Measurements from ENCODE around the gene ABCA5.

DNA sequence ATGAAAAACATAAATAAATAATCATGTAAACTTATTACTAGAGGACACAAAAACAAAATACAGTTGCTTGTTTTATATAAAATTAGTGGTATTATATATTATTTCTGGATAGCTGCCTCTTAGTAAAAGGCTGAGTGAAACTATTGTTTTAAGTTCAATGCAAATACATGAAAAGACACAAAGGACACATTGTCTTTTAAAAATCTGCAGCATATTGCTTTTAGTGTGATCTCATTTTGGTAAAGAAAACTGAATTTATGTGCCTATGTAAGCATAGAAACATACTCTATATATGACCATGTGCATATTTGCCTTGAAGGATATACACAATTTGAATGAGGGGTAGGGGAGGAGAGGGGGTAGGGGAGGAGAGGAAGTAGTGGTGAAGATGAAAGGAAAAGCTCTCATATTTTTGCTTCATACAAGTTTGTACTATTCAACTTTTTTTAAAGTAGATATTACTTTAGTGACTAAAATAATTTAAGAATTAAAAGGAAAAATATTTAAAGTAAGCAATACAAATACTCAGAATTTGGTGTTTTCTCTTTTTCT is 104.2 kb downstream of the ABCA5 start:
- TF ChIP-seq POLR2A (IDR thresholded peaks at IDR 0.05; ENCODE audit: low read depth, low read length) = no peak
- TF ChIP-seq, protein P1, sequence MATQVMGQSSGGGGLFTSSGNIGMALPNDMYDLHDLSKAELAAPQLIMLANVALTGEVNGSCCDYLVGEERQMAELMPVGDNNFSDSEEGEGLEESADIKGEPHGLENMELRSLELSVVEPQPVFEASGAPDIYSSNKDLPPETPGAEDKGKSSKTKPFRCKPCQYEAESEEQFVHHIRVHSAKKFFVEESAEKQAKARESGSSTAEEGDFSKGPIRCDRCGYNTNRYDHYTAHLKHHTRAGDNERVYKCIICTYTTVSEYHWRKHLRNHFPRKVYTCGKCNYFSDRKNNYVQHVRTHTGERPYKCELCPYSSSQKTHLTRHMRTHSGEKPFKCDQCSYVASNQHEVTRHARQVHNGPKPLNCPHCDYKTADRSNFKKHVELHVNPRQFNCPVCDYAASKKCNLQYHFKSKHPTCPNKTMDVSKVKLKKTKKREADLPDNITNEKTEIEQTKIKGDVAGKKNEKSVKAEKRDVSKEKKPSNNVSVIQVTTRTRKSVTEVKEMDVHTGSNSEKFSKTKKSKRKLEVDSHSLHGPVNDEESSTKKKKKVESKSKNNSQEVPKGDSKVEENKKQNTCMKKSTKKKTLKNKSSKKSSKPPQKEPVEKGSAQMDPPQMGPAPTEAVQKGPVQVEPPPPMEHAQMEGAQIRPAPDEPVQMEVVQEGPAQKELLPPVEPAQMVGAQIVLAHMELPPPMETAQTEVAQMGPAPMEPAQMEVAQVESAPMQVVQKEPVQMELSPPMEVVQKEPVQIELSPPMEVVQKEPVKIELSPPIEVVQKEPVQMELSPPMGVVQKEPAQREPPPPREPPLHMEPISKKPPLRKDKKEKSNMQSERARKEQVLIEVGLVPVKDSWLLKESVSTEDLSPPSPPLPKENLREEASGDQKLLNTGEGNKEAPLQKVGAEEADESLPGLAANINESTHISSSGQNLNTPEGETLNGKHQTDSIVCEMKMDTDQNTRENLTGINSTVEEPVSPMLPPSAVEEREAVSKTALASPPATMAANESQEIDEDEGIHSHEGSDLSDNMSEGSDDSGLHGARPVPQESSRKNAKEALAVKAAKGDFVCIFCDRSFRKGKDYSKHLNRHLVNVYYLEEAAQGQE (IDR thresholded peaks at IDR 0.05; ENCODE audit: low read depth, low read length) = no peak
- TF ChIP-seq CHD1 (IDR thresholded peaks at IDR 0.05; ENCODE audit: low read depth, low read length) = no peak
- no peak for TF ChIP-seq CREB1 (IDR thresholded peaks at IDR 0.05; ENCODE audit: low read depth)
- TF ChIP-seq, protein P2, sequence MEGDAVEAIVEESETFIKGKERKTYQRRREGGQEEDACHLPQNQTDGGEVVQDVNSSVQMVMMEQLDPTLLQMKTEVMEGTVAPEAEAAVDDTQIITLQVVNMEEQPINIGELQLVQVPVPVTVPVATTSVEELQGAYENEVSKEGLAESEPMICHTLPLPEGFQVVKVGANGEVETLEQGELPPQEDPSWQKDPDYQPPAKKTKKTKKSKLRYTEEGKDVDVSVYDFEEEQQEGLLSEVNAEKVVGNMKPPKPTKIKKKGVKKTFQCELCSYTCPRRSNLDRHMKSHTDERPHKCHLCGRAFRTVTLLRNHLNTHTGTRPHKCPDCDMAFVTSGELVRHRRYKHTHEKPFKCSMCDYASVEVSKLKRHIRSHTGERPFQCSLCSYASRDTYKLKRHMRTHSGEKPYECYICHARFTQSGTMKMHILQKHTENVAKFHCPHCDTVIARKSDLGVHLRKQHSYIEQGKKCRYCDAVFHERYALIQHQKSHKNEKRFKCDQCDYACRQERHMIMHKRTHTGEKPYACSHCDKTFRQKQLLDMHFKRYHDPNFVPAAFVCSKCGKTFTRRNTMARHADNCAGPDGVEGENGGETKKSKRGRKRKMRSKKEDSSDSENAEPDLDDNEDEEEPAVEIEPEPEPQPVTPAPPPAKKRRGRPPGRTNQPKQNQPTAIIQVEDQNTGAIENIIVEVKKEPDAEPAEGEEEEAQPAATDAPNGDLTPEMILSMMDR (IDR thresholded peaks at IDR 0.05 in 2 of 3, conservative IDR thresholded peaks at IDR 0.05 in 1 of 3; ENCODE audit: control insufficient read depth in 2 of 3, extremely low read depth in 1 of 3, insufficient read depth in 1 of 3, low read depth in 3 of 3, low read length in 3 of 3) = no peak
- TF ChIP-seq SUZ12 (IDR thresholded peaks at IDR 0.05; ENCODE audit: unreplicated experiment) = no peak
- TF ChIP-seq, protein P3, sequence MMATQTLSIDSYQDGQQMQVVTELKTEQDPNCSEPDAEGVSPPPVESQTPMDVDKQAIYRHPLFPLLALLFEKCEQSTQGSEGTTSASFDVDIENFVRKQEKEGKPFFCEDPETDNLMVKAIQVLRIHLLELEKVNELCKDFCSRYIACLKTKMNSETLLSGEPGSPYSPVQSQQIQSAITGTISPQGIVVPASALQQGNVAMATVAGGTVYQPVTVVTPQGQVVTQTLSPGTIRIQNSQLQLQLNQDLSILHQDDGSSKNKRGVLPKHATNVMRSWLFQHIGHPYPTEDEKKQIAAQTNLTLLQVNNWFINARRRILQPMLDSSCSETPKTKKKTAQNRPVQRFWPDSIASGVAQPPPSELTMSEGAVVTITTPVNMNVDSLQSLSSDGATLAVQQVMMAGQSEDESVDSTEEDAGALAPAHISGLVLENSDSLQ (IDR thresholded peaks at IDR 0.05) = no peak
- TF ChIP-seq EZH2 (IDR thresholded peaks at IDR 0.05; ENCODE audit: borderline replicate concordance, control insufficient read depth, low read depth, low read length) = no peak
- no peak for TF ChIP-seq ZNF274 (IDR thresholded peaks at IDR 0.05; ENCODE audit: insufficient read depth, insufficient read length)
- no peak for TF ChIP-seq MXI1 (IDR thresholded peaks at IDR 0.05; ENCODE audit: low read depth, low read length)
- no peak for TF ChIP-seq HDAC6 (IDR thresholded peaks at IDR 0.05; ENCODE audit: unreplicated experiment)
- TF ChIP-seq, protein P4, sequence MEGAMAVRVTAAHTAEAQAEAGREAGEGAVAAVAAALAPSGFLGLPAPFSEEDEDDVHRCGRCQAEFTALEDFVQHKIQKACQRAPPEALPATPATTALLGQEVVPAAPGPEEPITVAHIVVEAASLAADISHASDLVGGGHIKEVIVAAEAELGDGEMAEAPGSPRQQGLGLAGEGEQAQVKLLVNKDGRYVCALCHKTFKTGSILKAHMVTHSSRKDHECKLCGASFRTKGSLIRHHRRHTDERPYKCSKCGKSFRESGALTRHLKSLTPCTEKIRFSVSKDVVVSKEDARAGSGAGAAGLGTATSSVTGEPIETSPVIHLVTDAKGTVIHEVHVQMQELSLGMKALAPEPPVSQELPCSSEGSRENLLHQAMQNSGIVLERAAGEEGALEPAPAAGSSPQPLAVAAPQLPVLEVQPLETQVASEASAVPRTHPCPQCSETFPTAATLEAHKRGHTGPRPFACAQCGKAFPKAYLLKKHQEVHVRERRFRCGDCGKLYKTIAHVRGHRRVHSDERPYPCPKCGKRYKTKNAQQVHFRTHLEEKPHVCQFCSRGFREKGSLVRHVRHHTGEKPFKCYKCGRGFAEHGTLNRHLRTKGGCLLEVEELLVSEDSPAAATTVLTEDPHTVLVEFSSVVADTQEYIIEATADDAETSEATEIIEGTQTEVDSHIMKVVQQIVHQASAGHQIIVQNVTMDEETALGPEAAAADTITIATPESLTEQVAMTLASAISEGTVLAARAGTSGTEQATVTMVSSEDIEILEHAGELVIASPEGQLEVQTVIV (IDR thresholded peaks at IDR 0.05; ENCODE audit: borderline replicate concordance, partially characterized antibody) = no peak
- TF ChIP-seq, protein P5, sequence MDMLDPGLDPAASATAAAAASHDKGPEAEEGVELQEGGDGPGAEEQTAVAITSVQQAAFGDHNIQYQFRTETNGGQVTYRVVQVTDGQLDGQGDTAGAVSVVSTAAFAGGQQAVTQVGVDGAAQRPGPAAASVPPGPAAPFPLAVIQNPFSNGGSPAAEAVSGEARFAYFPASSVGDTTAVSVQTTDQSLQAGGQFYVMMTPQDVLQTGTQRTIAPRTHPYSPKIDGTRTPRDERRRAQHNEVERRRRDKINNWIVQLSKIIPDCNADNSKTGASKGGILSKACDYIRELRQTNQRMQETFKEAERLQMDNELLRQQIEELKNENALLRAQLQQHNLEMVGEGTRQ (IDR thresholded peaks at IDR 0.05; ENCODE audit: borderline replicate concordance, low read depth, low read length) = no peak
- no peak for TF ChIP-seq POLR2AphosphoS5 (IDR thresholded peaks at IDR 0.05; ENCODE audit: low read length)

Measured in GM12878 (cell line).